RWPE2 (cell line): ENCODE data around the gene NUBPL.

Experiments
- ATAC-seq: fragments of 200-7000 bp; cut with Tn5 transposase; 3 replicates; pipeline ENCODE4 v1.9.1; 2021; ENCODE audit warnings: low read depth
- DNase-seq: peaks from one replicate; pipeline ENCODE4 v3.0.0-alpha.2; 2020; ENCODE audit warnings: low spot score
- H3K27ac ChIP-seq: fragments of 450-650 bp; 2 replicates; pipeline ENCODE4 v1.5.1; 2017; ENCODE audit warnings: mild to moderate bottlenecking; ENCODE audit not compliant: poor library complexity, severe bottlenecking
- H3K27me3 ChIP-seq: fragments of 250-450 bp; sonication (Bioruptor Pico); 2 replicates; pipeline ENCODE4 v1.5.1; 2021; ENCODE audit warnings: mild to moderate bottlenecking, moderate library complexity; ENCODE audit not compliant: insufficient read depth, poor library complexity, severe bottlenecking
- H3K36me3 ChIP-seq: fragments of 250-450 bp; sonication (Bioruptor Pico); 2 replicates; pipeline ENCODE4 v1.5.1; 2020; ENCODE audit warnings: low read depth, mild to moderate bottlenecking, moderate library complexity
- H3K4me1 ChIP-seq: fragments of 250-450 bp; sonication (Bioruptor Pico); 2 replicates; pipeline ENCODE4 v1.5.1; 2021; ENCODE audit warnings: mild to moderate bottlenecking, moderate library complexity; ENCODE audit not compliant: insufficient read depth, poor library complexity, severe bottlenecking
- H3K4me3 ChIP-seq: fragments of 250-450 bp; sonication (Bioruptor Pico); 2 replicates; pipeline ENCODE4 v1.5.1; 2021; ENCODE audit warnings: mild to moderate bottlenecking, moderate library complexity; ENCODE audit not compliant: severe bottlenecking
- H3K9me3 ChIP-seq: fragments of 250-450 bp; sonication (Bioruptor Pico); 2 replicates; pipeline ENCODE4 v1.5.1; 2021; ENCODE audit warnings: mild to moderate bottlenecking, moderate library complexity; ENCODE audit not compliant: severe bottlenecking
- CTCF ChIP-seq: fragments of 450-650 bp; IDR thresholded peaks from one replicate; pipeline ENCODE4 v1.5.1; 2017; ENCODE audit warnings: mild to moderate bottlenecking, moderate library complexity; ENCODE audit not compliant: poor library complexity, severe bottlenecking

NUBPL gene

GRCh38 chr14:31877255-31877798, 316.1 kb downstream of the NUBPL start:
- DNase-seq (no peak), ATAC-seq (no peak)
- no peak overlapping the region for H3K4me3 ChIP-seq
- H3K27me3 ChIP-seq = no peaks in the 10 kb centered on the region
- H3K36me3 ChIP-seq = no peaks in the 10 kb centered on the region
- TF ChIP-seq CTCF = no peak
- H3K9me3 ChIP-seq = no peaks in the 10 kb centered on the region
- no peak overlapping the region for H3K27ac ChIP-seq
- peaks cover 9% of the 10 kb centered on the region for H3K4me1 ChIP-seq

- Histone ChIP-seq H3K9me3 (no peaks in the 10 kb centered on the region), H3K27me3 (no peaks in the 10 kb centered on the region), H3K36me3 (no peaks in the 10 kb centered on the region), H3K27ac (no peak overlapping the region), H3K4me1 (peaks cover 16% of the 10 kb centered on the region), H3K4me3 (no peak overlapping the region)
- ATAC-seq (no peak), DNase-seq (no peak)
- TF ChIP-seq CTCF = no peak
Observed at GRCh38 chr14:31879661-31880348, 318.6 kb downstream of the NUBPL start.

- DNase-seq (no peak), ATAC-seq (peak; percentile 91)
- Histone ChIP-seq H3K9me3 (no peaks in the 10 kb centered on the region), H3K36me3 (no peaks in the 10 kb centered on the region), H3K27me3 (no peaks in the 10 kb centered on the region), H3K27ac (peak overlapping the region; percentile 65), H3K4me1 (peaks cover 22% of the 10 kb centered on the region), H3K4me3 (no peak overlapping the region)
- no peak for TF ChIP-seq CTCF
Observed at GRCh38 chr14:31880935-31881334, 319.7 kb downstream of the NUBPL start.

- Histone ChIP-seq H3K9me3 (no peaks in the 10 kb centered on the region), H3K4me1 (peaks cover 22% of the 10 kb centered on the region), H3K4me3 (no peak overlapping the region), H3K36me3 (no peaks in the 10 kb centered on the region), H3K27me3 (no peaks in the 10 kb centered on the region), H3K27ac (peak overlapping the region; percentile 65)
- ATAC-seq = no peak
- DNase-seq = no peak
- no peak for TF ChIP-seq CTCF
Observed at GRCh38 chr14:31881531-31882310, 320.5 kb downstream of the NUBPL start.
